ENCODE results near the gene NR2F6. TPM values are rescaled to one million over a fixed set of nuclear protein-coding genes. Genes with fewer than 3 reads are reported as not detected.

NR2F6 gene
- polyA plus RNA-seq, 1 donor (not counting 4 experiments of a cell fraction or from before 2014, with no cell fraction given), result 12.3 TPM

- dilution Hi-C loops (cut with MboI; ENCODE audit: extremely low pct_ligation_motif_present, low sequenced_read_pairs), result no loop called here
- no peak for FAIRE-seq
Observed at GRCh38 chr19:17210296-17210695, 35.4 kb downstream of the NR2F6 start.

GRCh38 chr19:17209126-17210036 lies 36.3 kb downstream of the NR2F6 start:
- no peak for DNase-seq (ENCODE audit: low read depth, low spot score)

More at GRCh38 chr19:17210296-17210695, 35.4 kb downstream of the NR2F6 start:
- no peak overlapping the region for H3K4me2 ChIP-seq (ENCODE audit: control insufficient read depth, extremely low read depth, insufficient read depth, low read depth, low read length)
- H3K27me3 ChIP-seq (ENCODE audit: control insufficient read depth, extremely low read depth, insufficient read depth, low read length), result no peaks in the 10 kb centered on the region
- H3K27ac ChIP-seq (ENCODE audit: control insufficient read depth, insufficient read depth, low read length), result no peak overlapping the region
- no peak for DNase-seq (ENCODE audit: low read depth, low spot score)
- H2AFZ ChIP-seq (ENCODE audit: control insufficient read depth, low read length), result no peak overlapping the region
- no peaks in the 10 kb centered on the region for H3K79me2 ChIP-seq (ENCODE audit: control insufficient read depth, insufficient read depth, low read length)
- H3K9me1 ChIP-seq (ENCODE audit: control insufficient read depth, extremely low read depth, insufficient read depth, low read length), result no peaks in the 10 kb centered on the region
- TF ChIP-seq EZH2 (IDR thresholded peaks at IDR 0.05; ENCODE audit: low read length), result no peak
- no peak for TF ChIP-seq CTCF (optimal IDR thresholded peaks at IDR 0.05 in 1 of 3, IDR thresholded peaks at IDR 0.05 in 1 of 3, conservative IDR thresholded peaks at IDR 0.05 in 1 of 3; ENCODE audit: extremely low read depth in 1 of 3, insufficient read depth in 2 of 3, low read length in 3 of 3)
- no peaks in the 10 kb centered on the region for H3K9me3 ChIP-seq (ENCODE audit: control insufficient read depth, low read depth, low read length)
- no peak overlapping the region for H3K9ac ChIP-seq (ENCODE audit: control insufficient read depth, extremely low read depth, insufficient read depth, low read length)
- peaks cover 14 to 25% of the 10 kb centered on the region in 2 experiments for H3K36me3 ChIP-seq (ENCODE audit: control insufficient read depth in 2 of 2, extremely low read depth in 1 of 2, insufficient read depth in 2 of 2, low read length in 2 of 2)
- H3K4me1 ChIP-seq (ENCODE audit: control insufficient read depth, extremely low read depth, insufficient read depth, low read length), result peaks cover 7% of the 10 kb centered on the region
- no peaks in the 10 kb centered on the region for H4K20me1 ChIP-seq (ENCODE audit: control insufficient read depth, extremely low read depth, insufficient read depth, low read length)
- no peak overlapping the region for H3K4me3 ChIP-seq (ENCODE audit: control insufficient read depth in 2 of 3, extremely low read depth in 1 of 3, insufficient read depth in 2 of 3, low read depth in 1 of 3, low read length in 3 of 3)

More at GRCh38 chr19:17209126-17210036, 36.3 kb downstream of the NR2F6 start:
- Histone ChIP-seq H3K36me3 (ENCODE audit: control insufficient read depth in 2 of 2, extremely low read depth in 1 of 2, insufficient read depth in 2 of 2, low read length in 2 of 2) (peaks cover 15 to 25% of the 10 kb centered on the region in 2 experiments), H3K9me3 (ENCODE audit: control insufficient read depth, low read depth, low read length) (no peaks in the 10 kb centered on the region), H3K79me2 (ENCODE audit: control insufficient read depth, insufficient read depth, low read length) (no peaks in the 10 kb centered on the region), H3K27me3 (ENCODE audit: control insufficient read depth, extremely low read depth, insufficient read depth, low read length) (no peaks in the 10 kb centered on the region), H2AFZ (ENCODE audit: control insufficient read depth, low read length) (no peak overlapping the region), H3K4me1 (ENCODE audit: control insufficient read depth, extremely low read depth, insufficient read depth, low read length) (peaks cover 1% of the 10 kb centered on the region), H4K20me1 (ENCODE audit: control insufficient read depth, extremely low read depth, insufficient read depth, low read length) (no peaks in the 10 kb centered on the region), H3K27ac (ENCODE audit: control insufficient read depth, insufficient read depth, low read length) (no peak overlapping the region), H3K9ac (ENCODE audit: control insufficient read depth, extremely low read depth, insufficient read depth, low read length) (no peak overlapping the region), H3K4me3 (ENCODE audit: control insufficient read depth in 2 of 3, extremely low read depth in 1 of 3, insufficient read depth in 2 of 3, low read depth in 1 of 3, low read length in 3 of 3) (no peak overlapping the region), H3K9me1 (ENCODE audit: control insufficient read depth, extremely low read depth, insufficient read depth, low read length) (no peaks in the 10 kb centered on the region), H3K4me2 (ENCODE audit: control insufficient read depth, extremely low read depth, insufficient read depth, low read depth, low read length) (no peak overlapping the region)
- dilution Hi-C loops (cut with MboI; ENCODE audit: extremely low pct_ligation_motif_present, low sequenced_read_pairs), result no loop called here
- no peak for FAIRE-seq
- TF ChIP-seq CTCF (optimal IDR thresholded peaks at IDR 0.05 in 1 of 3, IDR thresholded peaks at IDR 0.05 in 1 of 3, conservative IDR thresholded peaks at IDR 0.05 in 1 of 3; ENCODE audit: extremely low read depth in 1 of 3, insufficient read depth in 2 of 3, low read length in 3 of 3) (no peak), EZH2 (IDR thresholded peaks at IDR 0.05; ENCODE audit: low read length) (no peak)

Data from keratinocyte (primary cell).